SJSA1 (cell line): Measurements from ENCODE around the gene FAM110A. TPM values are rescaled to one million over a fixed set of nuclear protein-coding genes. Genes with fewer than 3 reads are reported as not detected.
"Not testable (repeated sequence)": the region's sequence is repeated elsewhere in the genome, so short reads cannot be mapped to it uniquely, and the experiment has no call there.

Experiments used
- DNase-seq, 2 experiments: peaks; one replicate each; pipeline ENCODE4 v3.0.0-alpha.2; 2015 to 2020; ENCODE audit warnings: low spot score in 2 of 2, low read depth in 1 of 2
- H3K27ac ChIP-seq: fragments of 250-450 bp; sonication (Bioruptor Pico); 2 replicates; pipeline ENCODE4 v1.5.1; 2020; ENCODE audit warnings: mild to moderate bottlenecking, moderate library complexity
- H3K27me3 ChIP-seq: fragments of 250-450 bp; sonication (Bioruptor Pico); replicated peaks from 2 replicates; pipeline ENCODE4 v1.5.1; 2020; ENCODE audit warnings: mild to moderate bottlenecking, moderate library complexity
- H3K36me3 ChIP-seq: fragments of 250-450 bp; sonication (Bioruptor Pico); 2 replicates; pipeline ENCODE4 v1.5.1; 2020; ENCODE audit warnings: mild to moderate bottlenecking
- H3K4me1 ChIP-seq: fragments of 250-450 bp; sonication (Bioruptor Pico); replicated peaks from 2 replicates; pipeline ENCODE4 v1.6.1; 2021; ENCODE audit warnings: mild to moderate bottlenecking
- H3K4me3 ChIP-seq: fragments of 250-450 bp; sonication (Bioruptor Pico); 2 replicates; pipeline ENCODE4 v1.5.1; 2020; ENCODE audit warnings: mild to moderate bottlenecking
- H3K9me3 ChIP-seq: fragments of 250-450 bp; sonication (Bioruptor Pico); replicated peaks from 2 replicates; pipeline ENCODE4 v1.5.1; 2020; ENCODE audit warnings: mild to moderate bottlenecking
- total RNA-seq: library from RNA; depleted of rRNA; stranded (reverse); fragments of >200 nt; shearing (Covaris generic); gene quantifications from 2 replicates; pipeline ENCODE4 v1.2.3, GENCODE V29; 2014

FAM110A gene
- total RNA-seq, 1 experiment from 2014 or later = 11.5 TPM

DNA sequence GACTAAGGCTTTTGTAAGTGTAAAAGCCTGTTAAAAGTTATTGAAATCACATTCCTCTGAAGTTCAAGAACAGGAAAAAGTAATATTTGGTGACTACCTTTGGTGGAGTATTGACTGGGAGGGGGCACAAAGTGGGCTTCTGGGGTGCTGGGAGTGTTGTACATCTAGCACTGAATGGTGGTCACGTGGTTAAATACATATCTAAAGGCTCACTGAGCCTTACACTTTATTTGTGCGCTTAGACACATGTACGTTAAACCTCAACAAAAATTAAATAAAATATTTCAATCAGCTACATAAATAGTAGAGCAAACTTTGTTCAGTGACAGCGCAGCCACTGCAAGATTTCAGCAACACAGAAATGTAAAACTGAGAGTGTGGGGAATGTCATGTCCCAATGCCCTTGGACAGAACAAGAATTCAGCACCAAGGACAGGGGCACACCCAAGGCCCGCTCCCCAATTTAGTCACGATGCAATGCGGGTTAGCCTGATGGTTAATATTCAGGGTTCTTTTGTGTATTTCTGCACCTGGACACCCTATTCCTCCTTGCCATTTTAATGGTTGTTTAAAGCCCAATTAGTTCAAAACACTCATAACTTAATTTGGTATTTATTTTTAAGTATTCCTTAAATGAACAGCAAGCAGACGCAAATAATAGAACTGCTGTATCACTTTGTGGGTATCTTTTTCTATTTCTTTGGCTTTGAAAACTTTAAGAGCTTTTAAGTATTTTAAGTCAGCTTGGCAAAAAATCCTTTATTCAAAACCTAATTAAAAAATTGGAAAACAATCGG lies 45.2 kb downstream of the FAM110A start:
- Histone ChIP-seq H3K9me3 (no peaks in the 10 kb centered on the region), H3K4me3 (no peak overlapping the region), H3K36me3 (no peaks in the 10 kb centered on the region), H3K4me1 (peaks cover 5% of the 10 kb centered on the region; the same call in 1 of the 2 replicates), H3K27me3 (peaks cover 4% of the 10 kb centered on the region; the same call in 1 of the 2 replicates), H3K27ac (no peak overlapping the region)
- DNase-seq = no peak

DNA sequence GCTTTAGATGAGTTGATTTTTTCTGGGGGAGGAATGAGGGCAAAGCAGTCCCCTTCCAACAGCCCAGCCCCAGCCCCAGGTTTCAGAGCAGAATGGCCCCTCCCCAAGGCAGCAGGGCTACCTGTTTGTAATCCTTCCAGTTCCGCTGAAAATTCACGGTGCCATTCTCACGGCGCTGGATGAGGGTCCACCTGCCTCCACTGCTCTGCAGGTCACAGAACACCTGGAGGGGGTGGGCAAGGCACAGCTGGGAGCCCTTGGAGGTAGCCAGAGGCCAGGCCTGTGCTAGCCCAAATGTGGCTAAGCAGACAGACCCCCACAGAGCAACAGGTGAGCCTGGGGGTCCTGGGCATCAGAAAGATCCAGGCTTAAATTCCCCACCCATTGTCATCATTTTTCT lies 46.1 kb downstream of the FAM110A start:
- no peaks in the 10 kb centered on the region for H3K9me3 ChIP-seq
- H3K27me3 ChIP-seq = peaks cover 4% of the 10 kb centered on the region; the same call in 1 of the 2 replicates
- no peak overlapping the region for H3K4me3 ChIP-seq
- no peak overlapping the region for H3K27ac ChIP-seq
- H3K36me3 ChIP-seq = no peaks in the 10 kb centered on the region
- no peak for DNase-seq
- H3K4me1 ChIP-seq = peaks cover 5% of the 10 kb centered on the region; the same call in 1 of the 2 replicates

GRCh38 chr20:881051-881782 lies 47.7 kb downstream of the FAM110A start:
- Histone ChIP-seq H3K4me3 (no peak overlapping the region), H3K4me1 (peaks cover 5% of the 10 kb centered on the region; the same call in 1 of the 2 replicates), H3K27ac (no peak overlapping the region), H3K27me3 (peaks cover 10% of the 10 kb centered on the region; the same call in 1 of the 2 replicates), H3K9me3 (no peaks in the 10 kb centered on the region), H3K36me3 (no peaks in the 10 kb centered on the region)
- DNase-seq = peak in 1 of 2 experiments; percentile 21

DNA sequence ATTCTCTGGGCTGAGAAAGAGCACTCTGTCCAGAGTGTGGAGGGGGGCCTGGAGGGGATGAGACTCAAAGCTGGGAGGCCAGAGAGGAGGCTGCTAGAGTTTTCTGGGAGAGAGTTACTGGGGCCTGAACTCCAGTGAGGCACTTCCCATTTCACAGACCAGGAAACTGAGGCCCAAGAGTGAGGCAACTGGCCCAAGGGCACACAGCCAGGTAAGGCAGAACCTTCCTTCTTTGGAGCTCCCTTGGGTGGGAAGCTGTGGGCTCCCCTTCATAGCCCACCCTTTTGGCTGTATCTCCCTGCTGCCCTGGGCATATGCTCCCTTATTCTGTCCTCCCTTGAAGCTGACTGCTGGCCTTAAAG lies 48.2 kb downstream of the FAM110A start:
- Histone ChIP-seq H3K9me3 (no peaks in the 10 kb centered on the region), H3K4me3 (no peak overlapping the region), H3K27me3 (peaks cover 13% of the 10 kb centered on the region), H3K4me1 (peaks cover 5% of the 10 kb centered on the region; the same call in 1 of the 2 replicates), H3K36me3 (no peaks in the 10 kb centered on the region), H3K27ac (no peak overlapping the region)
- DNase-seq = no peak

DNA sequence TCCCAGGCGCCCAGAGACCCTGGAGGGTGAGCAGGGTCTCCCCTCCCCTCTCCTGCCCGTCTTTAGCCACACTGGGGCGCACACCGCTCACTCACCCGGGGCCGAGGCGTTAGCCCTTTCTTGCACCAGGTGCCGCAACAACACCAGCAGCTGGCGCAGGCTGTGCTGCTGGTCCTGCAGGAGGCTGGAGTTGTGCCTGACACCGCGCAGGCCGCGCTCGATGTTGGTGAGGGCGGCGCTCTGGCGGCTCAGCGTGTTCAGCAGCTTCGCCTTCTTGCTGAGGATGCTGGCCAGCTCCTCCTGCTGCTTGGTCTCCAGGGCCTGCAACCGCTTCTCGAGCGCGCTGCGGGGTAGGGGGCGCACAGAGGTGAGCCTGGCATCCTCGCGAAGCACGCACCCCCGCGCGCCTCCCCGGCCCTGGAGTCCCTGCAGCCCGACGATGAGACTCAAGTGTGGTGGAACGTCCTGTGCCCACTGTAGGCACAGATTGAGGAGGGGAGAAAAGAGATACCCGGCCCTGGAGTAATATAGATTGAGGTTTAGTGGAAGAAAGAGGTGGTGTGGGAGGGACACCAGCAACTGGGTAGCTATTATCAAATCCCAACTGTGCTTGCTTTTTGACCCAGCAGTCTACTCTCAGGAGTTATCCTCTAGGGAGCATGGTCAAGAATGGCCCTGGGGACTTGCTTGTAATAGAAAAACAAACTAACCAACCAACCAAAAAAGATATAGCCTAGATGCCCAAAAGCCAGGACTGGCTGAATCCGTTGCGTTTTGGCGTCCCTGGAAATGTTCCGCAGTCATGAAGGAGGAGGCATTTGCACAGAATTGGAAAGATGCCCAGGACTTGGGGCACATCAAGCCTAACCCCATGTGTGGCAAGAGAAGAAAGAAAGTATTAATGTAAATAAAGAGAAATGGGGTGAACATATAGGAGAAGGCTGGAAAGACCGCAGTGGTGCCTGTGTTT lies 51.8 kb downstream of the FAM110A start:
- peaks cover 12% of the 10 kb centered on the region; the same call in 1 of the 2 replicates for H3K27me3 ChIP-seq
- no peak for DNase-seq

GRCh38 chr20:887137-887536 lies 53.6 kb downstream of the FAM110A start:
- Histone ChIP-seq H3K4me3 (no peak overlapping the region), H3K4me1 (no peaks in the 10 kb centered on the region), H3K9me3 (no peaks in the 10 kb centered on the region), H3K36me3 (no peaks in the 10 kb centered on the region), H3K27ac (no peak overlapping the region), H3K27me3 (peaks cover 12% of the 10 kb centered on the region; the same call in 1 of the 2 replicates)
- no peak for DNase-seq

More for the DNA sequence above, 51.8 kb downstream of the FAM110A start:
- H3K27ac ChIP-seq = no peak overlapping the region
- H3K36me3 ChIP-seq = no peaks in the 10 kb centered on the region
- H3K4me1 ChIP-seq = peaks cover 5% of the 10 kb centered on the region; the same call in 1 of the 2 replicates
- no peaks in the 10 kb centered on the region for H3K9me3 ChIP-seq
- H3K4me3 ChIP-seq = no peak overlapping the region

DNA sequence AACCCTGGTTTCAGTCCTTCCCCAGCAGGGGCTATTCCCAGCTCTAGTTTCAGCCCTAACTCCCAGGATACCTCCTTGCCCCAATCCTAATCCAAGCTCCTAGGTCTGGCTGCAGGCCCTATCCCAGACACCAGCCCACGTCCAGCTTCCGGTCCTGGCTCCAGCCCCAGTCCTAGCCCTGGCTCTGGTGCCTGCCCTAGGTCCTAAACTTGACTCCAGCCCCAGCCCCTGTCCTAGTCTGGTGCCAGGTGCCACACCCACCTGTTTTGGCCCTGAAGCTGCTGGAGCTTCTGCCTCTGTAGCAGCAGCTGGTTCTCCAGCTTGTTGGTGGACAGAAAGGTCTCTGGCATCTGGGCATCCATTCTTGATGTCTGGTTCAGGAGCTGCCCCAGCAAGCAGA lies 54.5 kb downstream of the FAM110A start:
- no peaks in the 10 kb centered on the region for H3K36me3 ChIP-seq
- peaks cover 12% of the 10 kb centered on the region; the same call in 1 of the 2 replicates for H3K27me3 ChIP-seq
- H3K27ac ChIP-seq = no peak overlapping the region
- no peaks in the 10 kb centered on the region for H3K4me1 ChIP-seq
- no peaks in the 10 kb centered on the region for H3K9me3 ChIP-seq
- DNase-seq = no peak
- no peak overlapping the region for H3K4me3 ChIP-seq

GRCh38 chr20:889106-889505 lies 55.6 kb downstream of the FAM110A start:
- Histone ChIP-seq H3K36me3 (no peaks in the 10 kb centered on the region), H3K27me3 (peaks cover 12% of the 10 kb centered on the region; the same call in 1 of the 2 replicates), H3K9me3 (no peaks in the 10 kb centered on the region), H3K4me3 (no peak overlapping the region), H3K27ac (no peak overlapping the region), H3K4me1 (no peaks in the 10 kb centered on the region)
- no peak for DNase-seq

GRCh38 chr20:889932-890463 lies 56.5 kb downstream of the FAM110A start:
- Histone ChIP-seq H3K27ac (no peak overlapping the region), H3K9me3 (no peaks in the 10 kb centered on the region), H3K4me3 (no peak overlapping the region), H3K4me1 (no peaks in the 10 kb centered on the region), H3K27me3 (peaks cover 12% of the 10 kb centered on the region; the same call in 1 of the 2 replicates), H3K36me3 (no peaks in the 10 kb centered on the region)
- DNase-seq = no peak

DNA sequence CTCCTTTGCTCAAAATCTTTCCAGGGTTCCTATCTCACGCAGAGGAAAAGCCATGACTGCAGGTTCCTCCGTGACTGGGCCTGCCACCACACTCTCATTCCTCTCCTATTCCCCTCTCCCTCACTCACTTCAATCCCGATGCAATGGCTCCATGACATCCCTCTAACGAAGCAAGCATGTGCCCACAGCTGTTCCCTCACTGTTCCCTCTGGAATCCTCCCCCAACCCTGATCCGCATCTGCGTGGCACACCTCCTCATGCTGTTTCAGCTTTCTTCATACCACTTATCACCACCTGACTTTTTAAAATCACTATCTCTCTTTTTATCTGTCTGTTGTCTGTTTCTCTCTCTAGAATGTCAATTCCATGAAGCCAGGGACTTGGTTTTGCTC lies 57.1 kb downstream of the FAM110A start:
- Histone ChIP-seq H3K4me3 (no peak overlapping the region), H3K27ac (no peak overlapping the region), H3K9me3 (no peaks in the 10 kb centered on the region), H3K27me3 (peaks cover 10% of the 10 kb centered on the region; the same call in 1 of the 2 replicates), H3K4me1 (no peaks in the 10 kb centered on the region), H3K36me3 (no peaks in the 10 kb centered on the region)
- DNase-seq = no peak

DNA sequence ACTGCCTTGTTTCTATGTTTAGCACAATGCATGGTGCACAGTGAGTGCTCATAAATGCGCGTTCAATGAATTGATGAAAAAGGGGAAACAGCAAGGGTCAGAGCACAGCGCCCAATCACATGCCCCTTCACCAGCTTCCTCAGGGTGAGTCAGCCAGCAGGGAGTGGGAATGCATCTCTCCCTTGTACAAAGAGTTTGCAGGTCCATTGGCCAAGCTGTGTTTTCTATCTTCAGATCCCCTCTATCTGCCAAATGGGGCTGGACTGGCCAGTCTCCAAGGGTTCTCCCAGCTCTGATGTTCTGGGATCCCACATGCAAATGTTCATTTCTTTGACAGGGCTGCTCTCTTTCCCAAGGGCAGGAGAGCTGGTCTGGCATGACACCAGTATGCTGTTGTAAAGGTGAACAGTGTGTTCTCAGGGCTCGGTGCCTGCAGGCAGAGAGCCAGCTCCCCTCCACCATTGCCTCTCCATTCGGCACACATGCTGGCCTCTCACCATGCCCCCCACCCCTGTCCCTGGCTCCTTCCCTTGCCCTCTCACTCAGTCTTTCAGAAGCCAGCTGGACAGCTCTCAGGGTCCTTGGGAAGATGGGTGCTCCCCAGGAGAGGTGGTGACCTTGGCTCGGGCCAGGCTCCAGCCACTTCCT lies 57.7 kb downstream of the FAM110A start:
- Histone ChIP-seq H3K27ac (no peak overlapping the region), H3K4me3 (no peak overlapping the region), H3K27me3 (peaks cover 6% of the 10 kb centered on the region; the same call in 1 of the 2 replicates), H3K36me3 (no peaks in the 10 kb centered on the region), H3K4me1 (no peaks in the 10 kb centered on the region), H3K9me3 (no peaks in the 10 kb centered on the region)
- DNase-seq = no peak

- H3K27me3 ChIP-seq = peaks cover 4% of the 10 kb centered on the region; the same call in 1 of the 2 replicates
- no peak overlapping the region for H3K27ac ChIP-seq
- H3K4me1 ChIP-seq = no peaks in the 10 kb centered on the region
- H3K4me3 ChIP-seq = no peak overlapping the region
- DNase-seq = no peak
- H3K9me3 ChIP-seq = no peaks in the 10 kb centered on the region
- no peaks in the 10 kb centered on the region for H3K36me3 ChIP-seq
Observed at GRCh38 chr20:891706-892080, 58.2 kb downstream of the FAM110A start.

DNA sequence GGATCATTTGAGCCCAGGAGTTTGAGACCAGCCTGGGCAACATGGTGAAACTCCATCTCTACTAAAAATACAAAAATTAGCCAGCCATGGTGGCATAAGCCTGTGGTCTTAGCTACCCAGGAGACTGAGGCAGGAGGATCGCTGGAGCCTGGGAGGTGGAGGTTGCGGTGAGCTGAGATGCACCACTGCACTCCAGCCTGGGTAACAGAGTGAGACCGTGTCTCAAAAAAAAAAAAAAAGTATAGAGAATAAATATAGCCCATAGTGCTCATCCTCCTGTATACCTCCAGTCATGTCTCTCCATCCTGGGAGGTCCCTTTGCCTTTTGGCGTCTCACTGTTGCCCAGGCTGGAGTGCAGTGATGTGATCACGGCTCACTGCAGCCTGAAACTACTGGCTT lies 58.9 kb downstream of the FAM110A start:
- not testable (repeated sequence) for H3K9me3 ChIP-seq, H3K36me3 ChIP-seq, H3K27ac ChIP-seq, DNase-seq, H3K4me1 ChIP-seq, H3K4me3 ChIP-seq, H3K27me3 ChIP-seq
